Fibroblast of the aortic adventitia (primary cell): ENCODE results near the gene DHRSX. TPM values are rescaled to one million over a fixed set of nuclear protein-coding genes. Genes with fewer than 3 reads are reported as not detected.

Experiments used
- DNase-seq: peaks from one replicate; pipeline ENCODE4 v3.0.0-alpha.2; 2010; ENCODE audit warnings: low read depth
- H3K4me3 ChIP-seq: 2 replicates; pipeline ENCODE4 v1.5.1; 2011; ENCODE audit warnings: low read depth, mild to moderate bottlenecking, control low read depth, low read length, moderate library complexity
- total RNA-seq: library from RNA; depleted of rRNA; stranded (reverse); fragments of >200 nt; gene quantifications from 2 replicates; pipeline ENCODE4 v1.2.3, GENCODE V29; 2012; ENCODE audit warnings: low replicate concordance
- TF ChIP-seq, protein P1 (sequence below): IDR thresholded peaks from 2 replicates; pipeline ENCODE4 v1.5.1; 2011; ENCODE audit warnings: mild to moderate bottlenecking, low read length, control low read depth, inconsistent platforms; ENCODE audit not compliant: insufficient read depth

The DHRSX gene
- total RNA-seq, 1 donor: 17.5 TPM

DNA sequence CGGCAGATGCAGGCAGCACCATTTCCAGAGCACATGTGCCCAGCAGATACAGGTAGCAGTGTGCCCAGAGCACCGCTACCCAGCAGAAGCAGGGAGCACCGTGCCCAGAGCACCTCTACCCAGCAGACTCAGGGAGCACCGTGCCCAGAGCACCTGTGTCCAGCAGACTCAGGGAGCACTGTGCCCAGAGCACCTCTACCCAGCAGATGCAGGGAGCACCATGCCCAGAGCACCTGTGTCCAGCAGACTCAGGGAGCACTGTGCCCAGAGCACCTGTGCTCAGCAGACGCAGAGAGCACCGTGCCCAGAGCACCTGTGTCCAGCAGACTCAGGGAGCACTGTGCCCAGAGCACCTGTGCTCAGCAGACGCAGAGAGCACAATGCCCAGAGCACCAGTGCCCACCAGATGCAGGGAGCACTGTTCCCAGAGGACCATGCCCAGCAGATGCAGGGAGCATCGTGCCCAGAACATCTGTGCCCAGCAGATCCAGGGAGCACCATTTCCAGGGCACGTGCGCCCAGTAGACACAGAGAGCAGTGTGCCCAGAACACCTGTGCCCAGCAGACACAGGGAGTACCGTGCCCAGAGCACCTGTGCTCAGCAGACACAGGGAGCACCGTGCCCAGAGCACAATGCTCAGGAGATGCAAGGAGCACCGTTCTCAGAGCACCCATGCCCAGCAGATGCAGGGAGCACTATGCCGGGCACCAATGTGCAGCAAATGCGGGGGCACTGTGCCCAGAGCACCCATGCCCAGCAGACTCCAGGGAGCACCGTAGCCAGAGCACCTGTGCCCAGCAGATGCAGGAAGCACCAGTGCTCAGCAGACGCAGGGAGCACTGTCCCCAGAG is 236.4 kb downstream of the DHRSX start:
- H3K4me3 ChIP-seq: no peak overlapping the region
- DNase-seq: no peak
- TF ChIP-seq, protein P1, sequence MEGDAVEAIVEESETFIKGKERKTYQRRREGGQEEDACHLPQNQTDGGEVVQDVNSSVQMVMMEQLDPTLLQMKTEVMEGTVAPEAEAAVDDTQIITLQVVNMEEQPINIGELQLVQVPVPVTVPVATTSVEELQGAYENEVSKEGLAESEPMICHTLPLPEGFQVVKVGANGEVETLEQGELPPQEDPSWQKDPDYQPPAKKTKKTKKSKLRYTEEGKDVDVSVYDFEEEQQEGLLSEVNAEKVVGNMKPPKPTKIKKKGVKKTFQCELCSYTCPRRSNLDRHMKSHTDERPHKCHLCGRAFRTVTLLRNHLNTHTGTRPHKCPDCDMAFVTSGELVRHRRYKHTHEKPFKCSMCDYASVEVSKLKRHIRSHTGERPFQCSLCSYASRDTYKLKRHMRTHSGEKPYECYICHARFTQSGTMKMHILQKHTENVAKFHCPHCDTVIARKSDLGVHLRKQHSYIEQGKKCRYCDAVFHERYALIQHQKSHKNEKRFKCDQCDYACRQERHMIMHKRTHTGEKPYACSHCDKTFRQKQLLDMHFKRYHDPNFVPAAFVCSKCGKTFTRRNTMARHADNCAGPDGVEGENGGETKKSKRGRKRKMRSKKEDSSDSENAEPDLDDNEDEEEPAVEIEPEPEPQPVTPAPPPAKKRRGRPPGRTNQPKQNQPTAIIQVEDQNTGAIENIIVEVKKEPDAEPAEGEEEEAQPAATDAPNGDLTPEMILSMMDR: no peak

DNA sequence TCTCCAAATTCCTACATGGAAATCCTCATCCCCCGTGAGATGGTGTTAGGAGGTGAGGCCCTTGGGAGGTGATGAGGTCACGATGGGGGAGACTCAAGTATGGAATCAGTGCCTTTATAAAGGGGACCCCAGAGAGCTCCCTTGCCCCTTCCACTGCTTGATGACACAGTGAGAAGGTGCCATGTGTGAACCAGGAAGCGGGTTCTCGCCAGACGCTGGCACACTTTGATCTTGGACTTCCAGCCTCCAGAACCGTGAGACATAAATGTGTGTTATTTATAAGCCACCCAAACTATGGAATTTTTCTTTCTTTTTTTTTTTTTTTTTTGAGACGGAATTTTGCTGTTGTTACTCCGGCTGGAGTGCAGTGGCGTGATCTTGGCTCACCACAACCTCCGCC is 237.6 kb downstream of the DHRSX start:
- no peak for DNase-seq
- H3K4me3 ChIP-seq: no peak overlapping the region
- TF ChIP-seq, protein P1: no peak

DNA sequence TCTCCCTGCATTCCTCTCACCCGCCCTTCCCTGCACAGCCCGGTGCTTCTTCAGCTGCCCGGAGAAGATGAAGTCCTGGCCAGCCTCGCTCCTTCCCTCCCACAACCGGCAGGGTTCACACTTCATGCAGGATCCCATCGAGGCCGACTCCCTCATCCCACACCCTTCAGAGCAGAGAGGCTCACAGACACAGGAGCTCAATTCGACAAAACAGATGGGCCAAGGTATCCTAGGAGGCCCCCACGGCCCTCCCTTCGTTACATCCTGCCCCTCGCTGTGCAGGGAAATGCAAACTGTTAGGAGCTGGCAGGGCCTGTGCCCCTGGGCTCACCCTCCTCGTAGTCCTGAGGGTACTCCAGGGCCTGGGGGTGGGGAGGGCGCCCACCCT is 238.1 kb downstream of the DHRSX start:
- H3K4me3 ChIP-seq: no peak overlapping the region
- TF ChIP-seq, protein P1: no peak
- DNase-seq: no peak

GRCh38 chrX:2261831-2262667 is 238.7 kb downstream of the DHRSX start:
- no peak overlapping the region for H3K4me3 ChIP-seq
- TF ChIP-seq, protein P1: no peak
- no peak for DNase-seq

DNA sequence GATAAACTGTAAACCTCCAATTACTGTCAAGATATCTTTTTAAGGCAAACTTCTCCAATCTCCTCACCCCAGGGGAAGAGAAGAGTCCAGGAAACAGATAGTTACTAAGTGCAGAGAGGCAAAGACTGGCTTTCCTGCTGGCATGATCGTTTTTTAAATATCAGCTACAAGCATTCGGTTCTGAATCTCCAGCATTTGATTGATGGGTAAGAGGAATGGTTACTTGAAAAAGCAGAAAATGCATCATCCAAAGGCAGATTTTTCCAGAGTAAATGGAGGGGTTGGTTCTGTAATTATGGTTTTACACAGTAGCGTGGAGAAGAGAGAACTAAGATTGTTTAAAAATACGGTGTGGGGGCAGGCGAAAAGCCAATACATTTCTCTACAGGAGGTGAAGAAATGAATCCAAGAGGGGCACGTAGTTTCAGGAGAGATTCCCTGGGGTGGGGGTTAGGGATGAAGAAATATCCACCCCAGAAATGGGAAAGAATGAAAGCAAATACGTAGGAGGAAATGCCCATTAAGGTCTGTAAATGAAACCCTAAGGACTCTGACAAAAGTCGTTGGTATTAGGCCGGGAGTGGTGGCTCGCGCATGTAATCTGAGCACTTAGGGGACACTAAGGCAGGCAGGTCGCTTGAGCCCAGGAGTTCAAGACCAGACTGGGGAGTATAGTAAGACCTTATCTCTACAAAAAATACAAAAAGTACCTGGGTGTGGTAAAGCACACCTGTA is 248.3 kb downstream of the DHRSX start:
- no peak overlapping the region for H3K4me3 ChIP-seq
- TF ChIP-seq, protein P1: no peak

DNA sequence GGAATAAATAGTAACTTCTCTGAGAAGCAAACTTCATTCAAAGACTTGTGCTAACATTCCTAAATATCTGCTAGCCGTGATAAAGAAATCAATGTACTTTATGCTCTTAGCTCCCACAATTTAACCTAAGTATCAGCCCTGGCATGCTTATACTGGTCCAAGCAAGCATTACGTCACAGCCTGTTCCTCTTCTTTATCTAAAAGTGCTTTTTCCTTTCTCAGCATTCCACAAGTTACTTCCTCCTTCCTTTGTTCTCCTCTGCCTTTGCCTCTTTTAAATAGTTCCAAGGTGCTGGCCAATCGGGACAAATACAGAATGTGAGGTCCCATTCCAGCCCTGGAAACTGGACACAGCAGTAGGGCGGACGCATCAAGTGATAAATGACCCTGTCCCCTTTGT is 249.6 kb downstream of the DHRSX start:
- no peak for DNase-seq
- no peak overlapping the region for H3K4me3 ChIP-seq
- TF ChIP-seq, protein P1: no peak

More for the DNA sequence above, 248.3 kb downstream of the DHRSX start:
- DNase-seq: no peak
